ENCODE data around the gene FALEC. TPM values are rescaled to one million over a fixed set of nuclear protein-coding genes. Genes with fewer than 3 reads are reported as not detected.

FALEC gene
- total and polyA plus RNA-seq, 2 donors: 0.16 to 0.19 TPM

DNA sequence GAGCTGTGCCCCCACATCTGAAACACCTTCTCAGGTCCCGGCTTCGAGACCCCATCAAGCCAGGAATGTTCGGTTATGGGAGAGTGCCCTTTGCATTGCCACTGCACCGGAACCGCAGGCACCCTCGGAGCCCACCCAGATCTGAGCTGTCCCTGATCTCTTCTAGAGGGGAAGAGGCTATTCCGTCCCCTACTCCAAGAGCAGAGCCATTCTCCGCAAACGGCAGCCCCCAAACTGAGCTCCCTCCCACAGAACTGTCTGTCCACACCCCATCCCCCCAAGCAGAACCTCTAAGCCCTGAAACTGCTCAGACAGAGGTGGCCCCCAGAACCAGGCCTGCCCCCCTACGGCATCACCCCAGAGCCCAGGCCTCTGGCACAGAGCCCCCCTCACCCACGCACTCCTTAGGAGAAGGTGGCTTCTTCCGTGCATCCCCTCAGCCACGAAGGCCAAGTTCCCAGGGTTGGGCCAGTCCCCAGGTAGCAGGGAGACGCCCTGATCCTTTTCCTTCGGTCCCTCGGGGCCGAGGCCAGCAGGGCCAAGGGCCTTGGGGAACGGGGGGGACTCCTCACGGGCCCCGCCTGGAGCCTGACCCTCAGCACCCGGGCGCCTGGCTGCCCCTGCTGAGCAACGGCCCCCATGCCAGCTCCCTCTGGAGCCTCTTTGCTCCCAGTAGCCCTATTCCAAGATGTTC lies 38.0 kb downstream of the FALEC start:
- Histone ChIP-seq H3K27ac (ENCODE audit: low read depth in 1 of 2, low read length in 1 of 2) (no peak overlapping the region), H3K9me3 (ENCODE audit: control insufficient read depth in 2 of 2, insufficient read depth in 1 of 2, low read length in 1 of 2) (no peaks in the 10 kb centered on the region), H3K4me3 (ENCODE audit: low read length in 2 of 2) (no peak overlapping the region), H3K27me3 (ENCODE audit: control insufficient read depth in 2 of 2, insufficient read depth in 1 of 2, low read length in 1 of 2) (peaks cover 21 to 47% of the 10 kb centered on the region in 2 donors), H3K36me3 (ENCODE audit: control insufficient read depth in 2 of 2, insufficient read depth in 2 of 2, low read length in 1 of 2) (no peaks in the 10 kb centered on the region), H3K4me1 (ENCODE audit: control insufficient read depth in 2 of 2, insufficient read depth in 2 of 2, low read length in 2 of 2) (peaks cover 15 to 28% of the 10 kb centered on the region in 2 donors)
- DNase-seq (ENCODE audit: low read depth in 6 of 9, low spot score in 9 of 9): no peak
- 97% methylated on average over 23 of the region's 23 CpGs for WGBS

DNA sequence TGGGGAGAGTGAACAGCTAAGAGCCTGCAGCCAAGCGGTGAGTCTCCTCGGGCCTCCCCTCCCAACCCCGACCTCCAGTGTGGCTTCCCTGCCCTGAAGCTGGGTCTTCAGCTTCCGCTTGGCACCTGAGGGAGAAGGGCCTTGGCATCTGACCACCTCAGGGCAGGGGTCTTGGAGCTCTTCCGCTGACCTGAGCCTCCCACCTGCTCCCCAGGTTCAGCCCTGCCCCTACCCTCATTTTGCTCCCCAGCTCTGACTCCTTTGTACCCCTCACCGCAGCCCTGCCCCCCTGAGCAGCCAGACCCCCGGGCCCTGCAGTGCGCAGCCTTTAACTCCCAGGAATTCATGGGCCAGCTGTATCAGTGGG lies 38.5 kb downstream of the FALEC start:
- Histone ChIP-seq H3K36me3 (ENCODE audit: control insufficient read depth in 2 of 2, insufficient read depth in 2 of 2, low read length in 1 of 2) (no peaks in the 10 kb centered on the region), H3K27ac (ENCODE audit: low read depth in 1 of 2, low read length in 1 of 2) (no peak overlapping the region)

DNA sequence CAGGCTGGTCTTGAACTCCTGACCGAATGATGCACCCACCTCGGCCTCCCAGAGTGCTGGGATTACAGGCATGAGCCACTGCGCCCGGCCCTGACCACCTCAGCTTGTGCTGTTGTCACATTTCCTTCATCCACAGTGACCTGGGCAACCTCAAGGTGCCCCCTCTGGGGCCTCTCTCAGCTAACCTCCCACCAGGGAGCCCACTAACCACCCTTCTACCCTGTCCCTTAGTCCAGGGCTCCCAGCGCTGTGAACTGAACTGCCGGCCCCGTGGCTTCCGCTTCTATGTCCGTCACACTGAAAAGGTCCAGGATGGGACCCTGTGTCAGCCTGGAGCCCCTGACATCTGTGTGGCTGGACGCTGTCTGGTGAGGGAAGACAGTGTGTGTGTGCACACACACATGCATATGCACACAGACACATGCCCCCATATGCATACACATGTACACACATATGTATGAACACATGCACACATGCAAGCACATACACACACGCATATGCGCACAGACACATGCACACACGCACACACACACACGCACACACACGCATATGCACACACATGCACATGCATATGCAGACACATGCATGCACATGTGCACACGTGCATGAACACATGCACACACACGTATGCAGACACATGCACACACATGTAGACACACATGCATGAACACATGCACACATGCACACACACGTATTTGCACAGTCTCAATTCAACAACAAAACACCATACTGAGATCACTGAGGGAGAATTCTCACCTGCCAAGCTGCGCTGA lies 39.8 kb downstream of the FALEC start:
- H3K4me1 ChIP-seq (ENCODE audit: control insufficient read depth in 2 of 2, insufficient read depth in 2 of 2, low read length in 2 of 2): peaks cover 9 to 35% of the 10 kb centered on the region in 2 donors
- WGBS: 94% methylated on average over 19 of the region's 19 CpGs
- no peaks in the 10 kb centered on the region for H3K36me3 ChIP-seq (ENCODE audit: control insufficient read depth in 2 of 2, insufficient read depth in 2 of 2, low read length in 1 of 2)
- H3K9me3 ChIP-seq (ENCODE audit: control insufficient read depth in 2 of 2, insufficient read depth in 1 of 2, low read length in 1 of 2): no peaks in the 10 kb centered on the region
- H3K4me3 ChIP-seq (ENCODE audit: low read length in 2 of 2): no peak overlapping the region
- no peak overlapping the region for H3K27ac ChIP-seq (ENCODE audit: low read depth in 1 of 2, low read length in 1 of 2)
- no peak for DNase-seq (ENCODE audit: low read depth in 6 of 9, low spot score in 9 of 9)
- H3K27me3 ChIP-seq (ENCODE audit: control insufficient read depth in 2 of 2, insufficient read depth in 1 of 2, low read length in 1 of 2): peaks cover 7 to 29% of the 10 kb centered on the region in 2 donors

More for the DNA sequence above, 38.5 kb downstream of the FALEC start:
- Histone ChIP-seq H3K27me3 (ENCODE audit: control insufficient read depth in 2 of 2, insufficient read depth in 1 of 2, low read length in 1 of 2) (peaks cover 18 to 41% of the 10 kb centered on the region in 2 donors), H3K4me3 (ENCODE audit: low read length in 2 of 2) (no peak overlapping the region), H3K9me3 (ENCODE audit: control insufficient read depth in 2 of 2, insufficient read depth in 1 of 2, low read length in 1 of 2) (no peaks in the 10 kb centered on the region), H3K4me1 (ENCODE audit: control insufficient read depth in 2 of 2, insufficient read depth in 2 of 2, low read length in 2 of 2) (peaks cover 9 to 27% of the 10 kb centered on the region in 2 donors)
- no peak for DNase-seq (ENCODE audit: low read depth in 6 of 9, low spot score in 9 of 9)
- 97% methylated on average over 8 of the region's 8 CpGs for WGBS

DNA sequence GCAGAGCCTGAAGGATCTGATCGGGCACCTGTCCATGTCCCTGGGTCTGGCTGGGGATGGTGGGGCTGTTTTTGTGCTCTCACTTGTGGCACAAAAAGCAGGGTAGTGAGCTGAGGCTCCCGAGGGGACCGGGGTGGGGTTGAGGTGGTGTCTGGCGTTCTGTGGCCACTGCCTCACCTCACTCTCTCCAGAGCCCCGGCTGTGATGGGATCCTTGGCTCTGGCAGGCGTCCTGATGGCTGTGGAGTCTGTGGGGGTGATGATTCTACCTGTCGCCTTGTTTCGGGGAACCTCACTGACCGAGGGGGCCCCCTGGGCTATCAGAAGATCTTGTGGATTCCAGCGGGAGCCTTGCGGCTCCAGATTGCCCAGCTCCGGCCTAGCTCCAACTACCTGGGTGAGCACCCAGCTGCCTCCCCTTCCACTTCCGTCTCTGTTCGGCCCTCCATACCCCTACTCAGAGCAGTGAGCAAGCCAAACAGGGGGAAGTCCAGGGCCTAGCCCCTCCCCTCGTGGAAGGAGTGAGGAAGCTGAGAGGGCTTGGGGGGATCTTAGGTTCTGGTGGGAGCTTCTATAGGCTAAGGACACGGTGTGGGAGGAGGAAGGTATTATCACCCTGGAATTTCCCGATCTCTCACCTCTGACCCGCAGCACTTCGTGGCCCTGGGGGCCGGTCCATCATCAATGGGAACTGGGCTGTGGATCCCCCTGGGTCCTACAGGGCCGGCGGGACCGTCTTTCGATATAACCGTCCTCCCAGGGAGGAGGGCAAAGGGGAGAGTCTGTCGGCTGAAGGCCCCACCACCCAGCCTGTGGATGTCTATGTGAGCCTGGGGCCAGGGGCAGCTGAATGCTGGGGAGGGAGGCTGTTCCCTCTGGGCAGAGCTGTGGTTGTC lies 40.7 kb downstream of the FALEC start:
- Histone ChIP-seq H3K4me3 (ENCODE audit: low read length in 2 of 2) (no peak overlapping the region), H3K9me3 (ENCODE audit: control insufficient read depth in 2 of 2, insufficient read depth in 1 of 2, low read length in 1 of 2) (peaks cover 0 to 1% of the 10 kb centered on the region in 2 donors), H3K4me1 (ENCODE audit: control insufficient read depth in 2 of 2, insufficient read depth in 2 of 2, low read length in 2 of 2) (peaks cover 9 to 36% of the 10 kb centered on the region in 2 donors), H3K27ac (ENCODE audit: low read depth in 1 of 2, low read length in 1 of 2) (no peak overlapping the region), H3K27me3 (ENCODE audit: control insufficient read depth in 2 of 2, insufficient read depth in 1 of 2, low read length in 1 of 2) (peaks cover 0 to 21% of the 10 kb centered on the region in 2 donors), H3K36me3 (ENCODE audit: control insufficient read depth in 2 of 2, insufficient read depth in 2 of 2, low read length in 1 of 2) (no peaks in the 10 kb centered on the region)
- WGBS: 96% methylated on average over 26 of the region's 26 CpGs
- DNase-seq (ENCODE audit: low read depth in 6 of 9, low spot score in 9 of 9): no peak

DNA sequence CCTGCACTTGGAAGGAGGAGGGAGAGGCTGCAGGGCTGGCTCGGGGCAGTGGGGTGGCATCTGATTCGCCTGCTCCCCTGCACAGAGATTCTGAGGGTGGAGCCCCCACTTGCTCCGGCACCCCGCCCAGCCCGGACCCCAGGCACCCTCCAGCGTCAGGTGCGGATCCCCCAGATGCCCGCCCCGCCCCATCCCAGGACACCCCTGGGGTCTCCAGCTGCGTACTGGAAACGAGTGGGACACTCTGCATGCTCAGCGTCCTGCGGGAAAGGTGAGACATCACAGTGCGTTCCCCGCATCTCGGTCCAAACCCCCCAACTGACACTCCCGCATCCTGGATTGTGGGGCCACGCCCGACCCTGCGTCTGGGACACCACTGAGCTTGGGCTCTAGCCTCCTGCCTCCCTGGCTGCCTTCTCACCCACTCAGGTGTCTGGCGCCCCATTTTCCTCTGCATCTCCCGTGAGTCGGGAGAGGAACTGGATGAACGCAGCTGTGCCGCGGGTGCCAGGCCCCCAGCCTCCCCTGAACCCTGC lies 41.6 kb downstream of the FALEC start:
- Histone ChIP-seq H3K36me3 (ENCODE audit: control insufficient read depth in 2 of 2, insufficient read depth in 2 of 2, low read length in 1 of 2) (no peaks in the 10 kb centered on the region), H3K27me3 (ENCODE audit: control insufficient read depth in 2 of 2, insufficient read depth in 1 of 2, low read length in 1 of 2) (peaks cover 0 to 12% of the 10 kb centered on the region in 2 donors), H3K4me1 (ENCODE audit: control insufficient read depth in 2 of 2, insufficient read depth in 2 of 2, low read length in 2 of 2) (peaks cover 9 to 40% of the 10 kb centered on the region in 2 donors), H3K27ac (ENCODE audit: low read depth in 1 of 2, low read length in 1 of 2) (no peak overlapping the region), H3K4me3 (ENCODE audit: low read length in 2 of 2) (no peak overlapping the region), H3K9me3 (ENCODE audit: control insufficient read depth in 2 of 2, insufficient read depth in 1 of 2, low read length in 1 of 2) (peaks cover 0 to 4% of the 10 kb centered on the region in 2 donors)
- 95% methylated on average over 26 of the region's 26 CpGs for WGBS
- no peak for DNase-seq (ENCODE audit: low read depth in 6 of 9, low spot score in 9 of 9)

DNA sequence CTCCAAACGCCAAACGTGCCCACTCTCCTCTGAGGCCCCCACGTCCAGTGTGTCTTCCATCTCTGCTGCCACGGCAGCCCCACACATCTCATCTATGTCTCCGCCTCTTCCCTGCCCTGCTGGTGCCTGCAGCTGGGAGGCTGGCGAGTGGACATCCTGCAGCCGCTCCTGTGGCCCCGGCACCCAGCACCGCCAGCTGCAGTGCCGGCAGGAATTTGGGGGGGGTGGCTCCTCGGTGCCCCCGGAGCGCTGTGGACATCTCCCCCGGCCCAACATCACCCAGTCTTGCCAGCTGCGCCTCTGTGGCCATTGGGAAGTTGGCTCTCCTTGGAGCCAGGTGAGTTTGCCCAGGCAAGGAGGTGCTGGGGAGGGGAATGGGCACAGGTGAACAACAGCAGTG lies 42.3 kb downstream of the FALEC start:
- no peak overlapping the region for H3K27ac ChIP-seq (ENCODE audit: low read depth in 1 of 2, low read length in 1 of 2)
- no peak for DNase-seq (ENCODE audit: low read depth in 6 of 9, low spot score in 9 of 9)
- 95% methylated on average over 15 of the region's 15 CpGs for WGBS
- no peak overlapping the region for H3K4me3 ChIP-seq (ENCODE audit: low read length in 2 of 2)
- no peaks in the 10 kb centered on the region for H3K36me3 ChIP-seq (ENCODE audit: control insufficient read depth in 2 of 2, insufficient read depth in 2 of 2, low read length in 1 of 2)
- peaks cover 11 to 40% of the 10 kb centered on the region in 2 donors for H3K4me1 ChIP-seq (ENCODE audit: control insufficient read depth in 2 of 2, insufficient read depth in 2 of 2, low read length in 2 of 2)
- peaks cover 0 to 5% of the 10 kb centered on the region in 2 donors for H3K27me3 ChIP-seq (ENCODE audit: control insufficient read depth in 2 of 2, insufficient read depth in 1 of 2, low read length in 1 of 2)
- H3K9me3 ChIP-seq (ENCODE audit: control insufficient read depth in 2 of 2, insufficient read depth in 1 of 2, low read length in 1 of 2): peaks cover 0 to 4% of the 10 kb centered on the region in 2 donors

DNA sequence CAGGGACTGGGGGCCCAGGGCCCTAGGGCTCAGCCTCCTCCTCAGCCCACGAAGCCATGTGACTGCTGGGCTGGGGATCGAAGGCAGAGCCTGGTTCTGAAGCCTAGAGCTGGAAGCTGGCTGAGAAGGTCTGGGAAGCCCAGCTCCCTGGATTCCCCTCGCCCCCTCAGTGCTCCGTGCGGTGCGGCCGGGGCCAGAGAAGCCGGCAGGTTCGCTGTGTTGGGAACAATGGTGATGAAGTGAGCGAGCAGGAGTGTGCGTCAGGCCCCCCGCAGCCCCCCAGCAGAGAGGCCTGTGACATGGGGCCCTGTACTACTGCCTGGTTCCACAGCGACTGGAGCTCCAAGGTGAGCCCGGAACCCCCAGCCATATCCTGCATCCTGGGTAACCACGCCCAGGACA lies 42.8 kb downstream of the FALEC start:
- Histone ChIP-seq H3K36me3 (ENCODE audit: control insufficient read depth in 2 of 2, insufficient read depth in 2 of 2, low read length in 1 of 2) (no peaks in the 10 kb centered on the region), H3K4me3 (ENCODE audit: low read length in 2 of 2) (no peak overlapping the region)

DNA sequence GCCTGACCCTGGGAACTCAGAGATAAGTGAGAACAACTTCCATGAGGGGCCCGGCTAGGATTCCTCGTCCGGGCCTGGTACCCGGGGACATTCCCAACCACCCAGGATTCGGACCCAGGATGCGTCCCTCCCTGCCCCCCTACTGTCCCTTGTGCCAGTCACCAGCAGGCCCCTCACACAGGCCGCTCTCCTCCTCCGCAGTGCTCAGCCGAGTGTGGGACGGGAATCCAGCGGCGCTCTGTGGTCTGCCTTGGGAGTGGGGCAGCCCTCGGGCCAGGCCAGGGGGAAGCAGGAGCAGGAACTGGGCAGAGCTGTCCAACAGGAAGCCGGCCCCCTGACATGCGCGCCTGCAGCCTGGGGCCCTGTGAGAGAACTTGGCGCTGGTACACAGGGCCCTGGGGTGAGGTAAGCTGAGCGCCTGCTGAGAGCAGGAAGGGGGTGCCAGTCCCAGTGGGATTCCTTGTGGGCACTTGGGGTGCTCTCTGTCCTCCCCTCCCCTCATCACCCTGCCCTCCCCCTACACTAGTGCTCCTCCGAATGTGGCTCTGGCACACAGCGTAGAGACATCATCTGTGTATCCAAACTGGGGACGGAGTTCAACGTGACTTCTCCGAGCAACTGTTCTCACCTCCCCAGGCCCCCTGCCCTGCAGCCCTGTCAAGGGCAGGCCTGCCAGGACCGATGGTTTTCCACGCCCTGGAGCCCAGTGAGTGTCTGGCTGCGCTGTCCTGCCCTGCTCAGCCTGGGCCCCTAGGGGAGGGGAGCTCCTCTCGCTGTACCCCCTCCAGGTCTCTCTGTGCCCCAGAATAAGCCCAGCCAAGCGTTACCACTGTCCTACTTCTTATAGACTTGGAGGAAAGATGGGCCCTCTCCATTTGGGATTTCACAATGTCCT lies 43.5 kb downstream of the FALEC start:
- Histone ChIP-seq H3K9me3 (ENCODE audit: control insufficient read depth in 2 of 2, insufficient read depth in 1 of 2, low read length in 1 of 2) (peaks cover 0 to 4% of the 10 kb centered on the region in 2 donors), H3K27me3 (ENCODE audit: control insufficient read depth in 2 of 2, insufficient read depth in 1 of 2, low read length in 1 of 2) (no peaks in the 10 kb centered on the region), H3K36me3 (ENCODE audit: control insufficient read depth in 2 of 2, insufficient read depth in 2 of 2, low read length in 1 of 2) (no peaks in the 10 kb centered on the region), H3K27ac (ENCODE audit: low read depth in 1 of 2, low read length in 1 of 2) (no peak overlapping the region), H3K4me3 (ENCODE audit: low read length in 2 of 2) (no peak overlapping the region), H3K4me1 (ENCODE audit: control insufficient read depth in 2 of 2, insufficient read depth in 2 of 2, low read length in 2 of 2) (peaks cover 21 to 51% of the 10 kb centered on the region in 2 donors)
- DNase-seq (ENCODE audit: low read depth in 6 of 9, low spot score in 9 of 9): no peak
- WGBS: 89% methylated on average over 28 of the region's 28 CpGs

More for the DNA sequence above, 42.8 kb downstream of the FALEC start:
- Histone ChIP-seq H3K27ac (ENCODE audit: low read depth in 1 of 2, low read length in 1 of 2) (no peak overlapping the region), H3K27me3 (ENCODE audit: control insufficient read depth in 2 of 2, insufficient read depth in 1 of 2, low read length in 1 of 2) (peaks cover 0 to under 1% of the 10 kb centered on the region in 2 donors), H3K4me1 (ENCODE audit: control insufficient read depth in 2 of 2, insufficient read depth in 2 of 2, low read length in 2 of 2) (peaks cover 14 to 44% of the 10 kb centered on the region in 2 donors), H3K9me3 (ENCODE audit: control insufficient read depth in 2 of 2, insufficient read depth in 1 of 2, low read length in 1 of 2) (peaks cover 0 to 4% of the 10 kb centered on the region in 2 donors)
- DNase-seq (ENCODE audit: low read depth in 6 of 9, low spot score in 9 of 9): no peak
- 88% methylated on average over 15 of the region's 15 CpGs for WGBS
